Trophoblast cell (in vitro differentiated cells and primary cell): ENCODE measurements around the gene TMOD1.

Source experiments
- DNase-seq, 2 donors: peaks; one replicate each; pipeline ENCODE4 v3.0.0-alpha.2; 2016
- H2AFZ ChIP-seq: 2 replicates; pipeline ENCODE4 v1.6.1; 2013; ENCODE audit warnings: low read length, moderate library complexity, mild to moderate bottlenecking; ENCODE audit not compliant: insufficient read depth, poor library complexity
- H2AK5ac ChIP-seq: 2 replicates; pipeline ENCODE4 v1.6.1; 2013; ENCODE audit warnings: mild to moderate bottlenecking, low read length
- H2BK120ac ChIP-seq: 2 replicates; pipeline ENCODE4 v1.6.1; 2013; ENCODE audit warnings: low read length, mild to moderate bottlenecking, moderate library complexity; ENCODE audit not compliant: insufficient read depth, poor library complexity
- H2BK12ac ChIP-seq: 2 replicates; pipeline ENCODE4 v1.6.1; 2013; ENCODE audit warnings: mild to moderate bottlenecking, low read length, moderate library complexity
- H2BK5ac ChIP-seq: 2 replicates; pipeline ENCODE4 v1.6.1; 2013; ENCODE audit warnings: low read length, low read depth, moderate library complexity, mild to moderate bottlenecking; ENCODE audit not compliant: poor library complexity
- H3K14ac ChIP-seq: 2 replicates; pipeline ENCODE4 v1.6.1; 2013; ENCODE audit warnings: mild to moderate bottlenecking, low read length
- H3K18ac ChIP-seq: 2 replicates; pipeline ENCODE4 v1.6.1; 2013; ENCODE audit warnings: mild to moderate bottlenecking, low read length
- H3K23ac ChIP-seq: 2 replicates; pipeline ENCODE4 v1.6.1; 2013; ENCODE audit warnings: low read length
- H3K27ac ChIP-seq: 2 replicates; pipeline ENCODE4 v1.5.1; 2013; ENCODE audit warnings: low read depth, mild to moderate bottlenecking, inconsistent platforms, low read length, moderate library complexity
- H3K27me3 ChIP-seq: 2 replicates; pipeline ENCODE4 v1.6.1; 2013; ENCODE audit warnings: inconsistent platforms, mild to moderate bottlenecking, low read length, moderate library complexity; ENCODE audit not compliant: insufficient read depth
- H3K36me3 ChIP-seq, 2 experiments: 1 replicate in 1 of 2; 2 replicates in 1 of 2; pipeline ENCODE4 v1.6.1; 2013; ENCODE audit warnings: low read length in 2 of 2, mild to moderate bottlenecking in 2 of 2, moderate library complexity in 1 of 2; ENCODE audit not compliant: insufficient read depth in 2 of 2, control insufficient read depth in 1 of 2
- H3K4ac ChIP-seq: 2 replicates; pipeline ENCODE4 v1.6.1; 2013; ENCODE audit warnings: low read depth, mild to moderate bottlenecking, low read length, moderate library complexity
- H3K4me1 ChIP-seq, 2 experiments: 1 replicate in 1 of 2; 2 replicates in 1 of 2; pipeline ENCODE4 v1.6.1; 2013; ENCODE audit warnings: low read length in 2 of 2, mild to moderate bottlenecking in 2 of 2, moderate library complexity in 1 of 2; ENCODE audit not compliant: insufficient read depth in 2 of 2, control insufficient read depth in 1 of 2
- H3K4me2 ChIP-seq: 2 replicates; pipeline ENCODE4 v1.6.1; 2013; ENCODE audit warnings: inconsistent platforms, mild to moderate bottlenecking, low read length, moderate library complexity
- H3K4me3 ChIP-seq: 2 replicates; pipeline ENCODE4 v1.5.1; 2013; ENCODE audit warnings: mild to moderate bottlenecking, low read depth, low read length, inconsistent platforms
- H3K79me1 ChIP-seq: one replicate; pipeline ENCODE4 v1.6.1; 2013; ENCODE audit warnings: low read length
- H3K79me2 ChIP-seq: 2 replicates; pipeline ENCODE4 v1.6.1; 2013; ENCODE audit warnings: low read length, mild to moderate bottlenecking; ENCODE audit not compliant: control insufficient read depth, insufficient read depth, poor library complexity
- H3K9ac ChIP-seq: 2 replicates; pipeline ENCODE4 v1.6.1; 2013; ENCODE audit warnings: mild to moderate bottlenecking, low read length
- H3K9me3 ChIP-seq: 2 replicates; pipeline ENCODE4 v1.6.1; 2013; ENCODE audit warnings: low read depth, mild to moderate bottlenecking, control low read depth, inconsistent platforms, low read length; ENCODE audit not compliant: insufficient read depth
- H4K12ac ChIP-seq: 2 replicates; pipeline ENCODE4 v1.6.1; 2013; ENCODE audit warnings: low read depth, mild to moderate bottlenecking, low read length, moderate library complexity
- H4K8ac ChIP-seq: 2 replicates; pipeline ENCODE4 v1.6.1; 2013; ENCODE audit warnings: low read depth, mild to moderate bottlenecking, low read length, moderate library complexity
- H4K91ac ChIP-seq: one replicate; pipeline ENCODE4 v1.6.1; 2013; ENCODE audit warnings: low read depth, mild to moderate bottlenecking, low read length, moderate library complexity
- WGBS: extraction: QIAGEN DNeasy Blood & Tissue Kit; methylation state at CpG from one replicate; pipeline ENCODE4 v1.1.7; 2013; ENCODE audit warnings: missing lambda C conversion rate; ENCODE audit not compliant: insufficient read length, insufficient coverage; ENCODE audit errors: extremely low coverage; 5-methylcytosine and 5-hydroxymethylcytosine counted together

The TMOD1 gene

GRCh38 chr9:97560851-97561250 lies 59.4 kb downstream of the TMOD1 start:
- H3K23ac ChIP-seq = no peak overlapping the region
- no peak overlapping the region for H4K12ac ChIP-seq
- H3K27me3 ChIP-seq = no peaks in the 10 kb centered on the region
- H4K8ac ChIP-seq = no peak overlapping the region
- H3K79me2 ChIP-seq = no peaks in the 10 kb centered on the region
- H3K18ac ChIP-seq = no peak overlapping the region
- no peak overlapping the region for H2BK12ac ChIP-seq
- no peaks in the 10 kb centered on the region for H3K4me1 ChIP-seq
- no peak overlapping the region for H2BK5ac ChIP-seq
- no peak overlapping the region for H3K9ac ChIP-seq
- no peak overlapping the region for H3K27ac ChIP-seq
- no peak for DNase-seq
- H3K79me1 ChIP-seq = no peaks in the 10 kb centered on the region
- no peak overlapping the region for H2BK120ac ChIP-seq
- no peak overlapping the region for H2AFZ ChIP-seq
- H3K4me3 ChIP-seq = no peak overlapping the region
- no peak overlapping the region for H3K4me2 ChIP-seq
- H4K91ac ChIP-seq = no peak overlapping the region
- H3K9me3 ChIP-seq = no peaks in the 10 kb centered on the region
- H2AK5ac ChIP-seq = no peak overlapping the region
- no peaks in the 10 kb centered on the region for H3K36me3 ChIP-seq
- H3K14ac ChIP-seq = no peak overlapping the region
- no peak overlapping the region for H3K4ac ChIP-seq

GRCh38 chr9:97561501-97561900 lies 60.0 kb downstream of the TMOD1 start:
- no peak for DNase-seq
- Histone ChIP-seq H3K14ac (no peak overlapping the region), H2BK120ac (no peak overlapping the region), H3K27ac (no peak overlapping the region), H3K27me3 (no peaks in the 10 kb centered on the region), H3K36me3 (no peaks in the 10 kb centered on the region), H3K79me2 (no peaks in the 10 kb centered on the region), H3K18ac (no peak overlapping the region), H3K4me1 (no peaks in the 10 kb centered on the region), H3K4me3 (no peak overlapping the region), H3K9me3 (no peaks in the 10 kb centered on the region), H2BK5ac (no peak overlapping the region), H2BK12ac (no peak overlapping the region), H4K8ac (no peak overlapping the region), H4K12ac (no peak overlapping the region), H3K23ac (no peak overlapping the region), H3K9ac (no peak overlapping the region), H3K4me2 (no peak overlapping the region), H4K91ac (no peak overlapping the region), H3K4ac (no peak overlapping the region), H2AFZ (no peak overlapping the region), H2AK5ac (no peak overlapping the region), H3K79me1 (no peaks in the 10 kb centered on the region)
- WGBS = no CpG with 5 or more reads among the region's 3 CpGs

- Histone ChIP-seq H4K8ac (no peak overlapping the region), H3K4me1 (no peaks in the 10 kb centered on the region), H3K36me3 (no peaks in the 10 kb centered on the region), H3K4me2 (no peak overlapping the region), H2BK5ac (no peak overlapping the region), H3K14ac (no peak overlapping the region), H3K4ac (no peak overlapping the region), H3K23ac (no peak overlapping the region), H2BK12ac (no peak overlapping the region), H3K4me3 (no peak overlapping the region), H3K9ac (no peak overlapping the region), H2AFZ (no peak overlapping the region), H3K18ac (no peak overlapping the region), H3K27me3 (no peaks in the 10 kb centered on the region), H3K9me3 (no peaks in the 10 kb centered on the region), H3K27ac (no peak overlapping the region), H3K79me1 (no peaks in the 10 kb centered on the region), H4K12ac (no peak overlapping the region), H3K79me2 (no peaks in the 10 kb centered on the region), H4K91ac (no peak overlapping the region), H2AK5ac (no peak overlapping the region), H2BK120ac (no peak overlapping the region)
- no CpG with 5 or more reads among the region's 5 CpGs for WGBS
- DNase-seq = no peak
Measured at GRCh38 chr9:97562542-97562941, 61.1 kb downstream of the TMOD1 start.

GRCh38 chr9:97563458-97564135 lies 62.1 kb downstream of the TMOD1 start:
- H3K18ac ChIP-seq = no peak overlapping the region
- no peak overlapping the region for H3K4me3 ChIP-seq
- H3K4ac ChIP-seq = no peak overlapping the region
- no peak overlapping the region for H4K12ac ChIP-seq
- no peak overlapping the region for H3K4me2 ChIP-seq
- no peak overlapping the region for H4K91ac ChIP-seq
- DNase-seq = no peak
- H3K4me1 ChIP-seq = no peaks in the 10 kb centered on the region
- no peak overlapping the region for H3K14ac ChIP-seq
- H3K79me2 ChIP-seq = no peaks in the 10 kb centered on the region
- no peaks in the 10 kb centered on the region for H3K27me3 ChIP-seq
- no peak overlapping the region for H2BK12ac ChIP-seq
- no peak overlapping the region for H2BK120ac ChIP-seq
- H4K8ac ChIP-seq = no peak overlapping the region
- H3K9me3 ChIP-seq = no peaks in the 10 kb centered on the region
- H2AK5ac ChIP-seq = no peak overlapping the region
- no peaks in the 10 kb centered on the region for H3K36me3 ChIP-seq
- WGBS = no CpG with 5 or more reads among the region's 13 CpGs
- H3K79me1 ChIP-seq = no peaks in the 10 kb centered on the region
- no peak overlapping the region for H3K27ac ChIP-seq
- H3K9ac ChIP-seq = no peak overlapping the region
- H3K23ac ChIP-seq = no peak overlapping the region
- H2AFZ ChIP-seq = no peak overlapping the region
- H2BK5ac ChIP-seq = no peak overlapping the region
